ENCODE results near the gene GNAT3.

GNAT3 gene

GRCh38 chr7:80420876-80421275 lies 91.0 kb downstream of the GNAT3 start:
- no peak for DNase-seq (ENCODE audit: low read depth, low spot score)

DNA sequence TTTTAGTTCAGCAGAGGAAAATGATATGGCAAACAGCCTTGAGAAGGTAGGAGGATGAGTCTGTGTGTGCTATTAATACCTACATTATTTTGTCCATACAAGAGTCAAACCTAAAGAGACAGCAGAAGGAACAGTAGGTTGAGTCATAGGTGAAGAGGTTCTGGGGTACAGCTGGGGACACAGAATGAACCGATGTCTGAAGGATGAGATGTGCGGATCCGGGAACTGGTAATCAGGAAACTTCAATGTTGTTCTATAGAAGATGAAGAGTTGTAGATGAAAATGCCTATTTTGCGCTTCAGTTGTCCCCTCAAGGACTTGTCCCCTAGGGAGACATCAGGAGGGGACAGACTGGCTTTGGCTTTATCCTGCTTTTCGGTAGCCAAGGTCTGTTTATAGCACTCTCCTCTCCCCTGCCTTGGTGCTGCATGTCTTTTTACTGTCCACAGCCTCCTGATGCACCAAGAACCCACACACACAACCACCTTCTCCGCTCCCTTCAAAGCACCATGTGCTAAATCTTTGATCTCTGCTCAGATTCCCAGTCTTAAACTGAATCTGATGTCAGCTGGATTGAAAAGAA lies 94.6 kb downstream of the GNAT3 start:
- no peak for DNase-seq (ENCODE audit: low read depth, low spot score)

DNA sequence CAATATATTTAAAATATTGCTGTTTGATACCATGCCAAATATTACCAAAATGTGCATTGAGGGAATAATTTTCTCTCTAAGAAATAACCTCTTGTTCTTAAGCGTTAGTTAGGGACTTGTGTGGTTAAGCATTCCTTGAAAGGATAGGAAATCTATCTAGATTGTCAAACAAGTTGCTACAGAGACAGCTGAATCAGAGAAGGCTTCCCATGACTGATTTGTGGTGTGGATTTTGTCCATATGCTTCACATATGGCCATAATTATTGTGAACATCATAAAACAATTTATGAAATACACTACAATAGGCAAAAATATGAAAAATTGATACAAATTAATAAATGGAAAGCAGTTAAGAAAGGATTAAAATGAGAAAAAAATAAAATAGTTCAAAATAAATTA lies 96.3 kb downstream of the GNAT3 start:
- DNase-seq (ENCODE audit: low read depth, low spot score) = no peak

- no peak for DNase-seq (ENCODE audit: low read depth, low spot score)
These were observed 96.8 kb downstream of the GNAT3 start for GRCh38 chr7:80415114-80415513.

DNA sequence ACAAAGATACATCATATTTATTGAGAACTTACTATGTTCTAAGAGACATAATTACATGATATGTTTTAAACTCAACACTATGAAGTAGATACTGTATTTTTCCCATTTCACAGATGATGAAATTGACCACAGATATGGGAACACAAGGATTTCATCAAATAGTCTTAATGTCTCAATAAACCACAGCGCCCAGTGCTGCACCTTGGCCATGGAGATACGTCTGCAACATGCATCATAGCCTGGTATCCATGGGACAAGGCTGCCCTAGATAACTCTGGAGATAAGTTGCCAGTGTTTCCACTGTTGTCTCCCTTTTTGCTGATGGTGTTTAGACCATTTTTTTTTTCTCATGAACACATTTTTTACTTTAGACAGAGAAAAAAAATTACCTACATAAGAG lies 97.5 kb downstream of the GNAT3 start:
- no peak for DNase-seq (ENCODE audit: low read depth, low spot score)

DNA sequence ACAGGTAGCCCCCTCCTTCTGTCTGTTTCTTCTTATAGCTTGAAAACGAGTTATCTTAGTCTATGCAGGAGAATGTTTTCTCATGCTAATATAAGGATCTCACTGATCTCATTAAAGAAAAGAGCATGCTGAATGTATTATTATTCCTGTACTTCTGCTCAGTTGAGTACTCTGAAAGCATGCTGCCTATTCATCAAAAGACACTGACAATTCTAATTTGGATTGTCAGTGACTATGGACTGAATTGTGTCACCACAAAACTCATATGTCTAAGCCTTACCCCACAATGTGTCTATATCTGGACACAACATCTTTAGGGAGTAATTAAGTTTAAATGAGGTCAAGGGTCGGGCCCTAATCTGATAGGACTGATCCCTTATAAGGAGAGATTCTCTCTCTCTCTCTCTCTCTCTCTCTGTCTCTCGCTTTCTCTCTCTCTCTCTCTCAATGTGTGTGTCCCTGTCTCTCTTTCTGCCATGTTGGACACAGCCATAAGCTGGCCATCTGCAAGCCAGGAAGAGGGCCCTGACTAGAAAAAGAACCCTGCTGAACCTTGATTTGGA lies 98.4 kb downstream of the GNAT3 start:
- DNase-seq (ENCODE audit: low read depth, low spot score) = no peak

DNA sequence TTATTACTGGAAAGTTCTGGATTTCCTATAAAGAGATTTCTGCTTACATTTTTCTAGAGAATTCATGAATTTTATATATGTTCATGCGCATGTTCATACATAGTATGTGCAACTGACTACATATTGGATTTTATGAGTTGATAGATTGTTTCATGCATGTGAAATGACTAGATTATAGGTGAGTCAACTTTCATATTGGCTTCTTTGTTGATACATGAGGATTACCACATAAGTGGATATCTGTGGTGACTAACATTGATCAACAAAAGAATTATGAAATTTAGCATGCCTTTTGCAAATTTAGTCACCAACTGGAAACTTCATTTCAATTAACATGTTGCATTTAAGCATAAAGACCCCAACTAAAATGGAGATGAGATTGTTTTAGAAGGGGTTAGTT lies 99.0 kb downstream of the GNAT3 start:
- DNase-seq (ENCODE audit: low read depth, low spot score) = no peak

GRCh38 chr7:80411621-80412020 lies 100.2 kb downstream of the GNAT3 start:
- DNase-seq (ENCODE audit: low read depth, low spot score) = no peak

- no peak for DNase-seq (ENCODE audit: low read depth, low spot score)
These were observed 101.8 kb downstream of the GNAT3 start for GRCh38 chr7:80410081-80410480.

All from brain pericyte (primary cell).